ENCODE data around the gene SLC9C1.

Gene SLC9C1

GRCh38 chr3:112137781-112138180 is 156.2 kb downstream of the SLC9C1 start:
- POLR2A ChIA-PET, result no interaction called here
- no peak for DNase-seq (ENCODE audit: extremely low spot score)

GRCh38 chr3:112136959-112137693 is 156.9 kb downstream of the SLC9C1 start:
- no peak for DNase-seq (ENCODE audit: extremely low spot score)
- TF ChIP-seq CTCF (IDR thresholded peaks at IDR 0.05; ENCODE audit: control extremely low read depth, extremely low read depth, low read depth, missing control alignments), result peak; percentile 72
- CTCF ChIA-PET, result interaction anchor here (0.7 to 5.2 kb wide), 46 partner anchors 9 to 474 kb away, joined by 3 to 61 read pairs (median 5); partner anchors contain the start of genes CD200 and SLC9C1
- POLR2A ChIA-PET, result no interaction called here

More at GRCh38 chr3:112137781-112138180, 156.2 kb downstream of the SLC9C1 start:
- CTCF ChIA-PET, result interaction anchor here (0.7 to 5.2 kb wide), 46 partner anchors 8 to 613 kb away, joined by 3 to 61 read pairs (median 5); partner anchors contain the start of genes CD200 and SLC9C1
- TF ChIP-seq CTCF (IDR thresholded peaks at IDR 0.05; ENCODE audit: control extremely low read depth, extremely low read depth, low read depth, missing control alignments), result no peak

GRCh38 chr3:112136046-112136445 is 158.0 kb downstream of the SLC9C1 start:
- ChIA-PET CTCF (interaction anchor here (0.8 to 5.2 kb wide), 23 partner anchors 10 to 672 kb away, joined by 3 to 61 read pairs (median 7); partner anchors contain the start of genes CD200 and SLC9C1), POLR2A (no interaction called here)
- no peak for DNase-seq (ENCODE audit: extremely low spot score)
- TF ChIP-seq CTCF (IDR thresholded peaks at IDR 0.05; ENCODE audit: control extremely low read depth, extremely low read depth, low read depth, missing control alignments), result no peak

GRCh38 chr3:112134335-112135124 is 159.5 kb downstream of the SLC9C1 start:
- TF ChIP-seq CTCF (IDR thresholded peaks at IDR 0.05; ENCODE audit: control extremely low read depth, extremely low read depth, low read depth, missing control alignments), result no peak
- CTCF ChIA-PET, result interaction anchor here (1.1 to 10.8 kb wide), 3 partner anchors 19 to 199 kb away, joined by 4 to 94 read pairs (median 20); partner anchors contain the start of gene CD200
- DNase-seq (ENCODE audit: extremely low spot score), result no peak
- POLR2A ChIA-PET, result no interaction called here

GRCh38 chr3:112133626-112134334 is 160.2 kb downstream of the SLC9C1 start:
- TF ChIP-seq CTCF (IDR thresholded peaks at IDR 0.05; ENCODE audit: control extremely low read depth, extremely low read depth, low read depth, missing control alignments), result no peak
- POLR2A ChIA-PET, result interaction anchor here (0.8 to 1.6 kb wide), 3 partner anchors 18 to 428 kb away, joined by 3 to 13 read pairs (median 4); partner anchors contain the start of genes ATG3 and SLC35A5
- CTCF ChIA-PET, result interaction anchor here (1.1 to 10.8 kb wide), 7 partner anchors 10 to 160 kb away, joined by 3 to 94 read pairs (median 6); partner anchors contain the start of gene SLC9C1
- no peak for DNase-seq (ENCODE audit: extremely low spot score)
